HK-2 (cell line): ENCODE measurements around the gene ADRB2.
"Not testable (repeated sequence)": the region's sequence is repeated elsewhere in the genome, so short reads cannot be mapped to it uniquely, and the experiment has no call there.

Experiments used
- DNase-seq: peaks from one replicate; pipeline ENCODE4 v3.0.0-alpha.2; 2018; ENCODE audit not compliant: unreplicated experiment

Gene ADRB2

DNA sequence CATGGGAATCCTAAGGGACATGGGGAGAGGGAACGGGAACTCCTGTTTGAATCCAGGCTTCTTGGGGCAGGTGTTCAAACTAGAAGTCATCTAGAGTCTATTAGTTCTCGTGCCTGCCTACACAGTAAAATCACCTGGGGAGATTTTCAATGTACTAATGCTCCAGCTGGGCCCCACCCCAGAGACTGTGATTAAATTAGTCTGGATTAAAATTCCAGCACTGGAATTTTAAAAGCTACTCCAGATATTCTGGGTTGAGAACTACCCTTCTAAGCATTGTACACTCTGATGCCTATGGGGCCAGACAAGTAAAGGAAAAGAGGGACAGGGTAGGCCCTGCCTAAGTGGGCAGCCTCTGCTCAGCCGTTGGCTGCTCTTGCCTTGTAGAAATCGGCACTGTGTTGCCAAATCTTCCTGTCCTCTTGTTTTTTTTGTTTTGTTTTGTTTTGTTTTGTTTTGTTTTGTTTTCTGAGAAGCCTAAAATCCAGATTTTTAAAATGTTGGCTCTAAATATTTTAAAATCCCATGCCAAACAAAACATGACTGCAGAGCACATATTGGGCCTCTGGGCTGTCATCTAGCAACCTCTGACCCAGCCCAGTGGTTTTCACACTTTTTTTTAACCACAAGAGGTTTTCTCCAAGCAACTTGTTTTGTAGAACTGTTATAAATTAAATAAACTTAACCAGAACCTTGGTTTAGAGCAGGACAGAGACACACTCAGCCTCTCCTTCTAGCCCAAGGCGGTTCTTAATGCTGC, 29.0 kb downstream of the ADRB2 start:
- DNase-seq: no peak

DNA sequence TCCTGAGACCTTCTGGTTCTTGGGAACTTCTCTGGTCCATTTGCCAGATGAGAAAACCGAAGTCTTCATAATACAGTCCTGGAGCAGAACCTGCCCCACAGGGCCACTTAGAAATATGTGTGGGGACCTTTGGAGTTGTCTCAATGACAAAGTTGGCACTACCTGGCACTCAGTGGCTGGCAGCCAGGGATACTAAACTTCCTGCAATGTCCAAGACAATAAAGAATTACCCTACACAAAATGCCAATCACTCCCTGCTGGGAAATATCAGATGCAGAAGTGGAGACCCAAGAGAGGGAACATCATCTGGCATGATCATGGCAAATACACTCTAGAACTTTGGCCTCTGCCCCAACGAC, 29.6 kb downstream of the ADRB2 start:
- no peak for DNase-seq

DNA sequence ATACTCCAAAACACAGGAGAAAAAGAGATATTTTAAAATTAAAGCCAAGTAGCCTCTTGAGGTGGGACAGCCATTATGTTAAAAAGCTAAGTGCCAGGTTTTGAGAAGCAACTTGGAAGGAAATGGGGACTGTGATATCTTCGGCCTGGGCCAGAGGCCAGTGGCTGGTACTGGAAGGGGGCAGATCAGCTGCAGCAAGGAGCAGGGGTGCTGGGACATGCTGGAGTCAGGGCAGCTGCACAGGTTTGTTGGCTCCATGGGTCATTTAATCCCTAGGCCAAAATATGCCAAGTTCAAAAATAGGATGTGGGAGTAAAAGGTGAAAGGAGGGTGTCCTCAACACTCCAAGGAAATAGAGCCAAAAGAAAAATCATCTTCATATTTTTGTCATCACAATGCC, 30.0 kb downstream of the ADRB2 start:
- no peak for DNase-seq

DNA sequence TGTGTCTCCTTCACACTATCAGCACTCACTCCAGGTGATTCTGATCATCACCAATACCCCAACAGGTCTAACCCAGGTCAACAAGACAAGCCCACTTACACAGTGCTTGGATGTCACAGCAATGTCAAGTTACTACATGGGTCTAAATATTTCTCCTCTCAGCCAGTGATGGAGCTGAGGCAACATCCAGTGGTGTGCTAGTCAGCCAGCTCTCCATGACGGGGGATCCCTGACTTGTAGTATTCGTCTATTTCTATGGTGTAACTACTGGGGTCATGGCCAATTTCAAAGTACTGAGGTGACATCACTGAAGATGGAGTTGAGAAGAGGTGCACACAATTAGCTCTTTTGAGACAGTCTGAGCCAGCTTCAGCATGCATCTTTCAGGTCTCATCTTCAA, 31.1 kb downstream of the ADRB2 start:
- no peak for DNase-seq

DNA sequence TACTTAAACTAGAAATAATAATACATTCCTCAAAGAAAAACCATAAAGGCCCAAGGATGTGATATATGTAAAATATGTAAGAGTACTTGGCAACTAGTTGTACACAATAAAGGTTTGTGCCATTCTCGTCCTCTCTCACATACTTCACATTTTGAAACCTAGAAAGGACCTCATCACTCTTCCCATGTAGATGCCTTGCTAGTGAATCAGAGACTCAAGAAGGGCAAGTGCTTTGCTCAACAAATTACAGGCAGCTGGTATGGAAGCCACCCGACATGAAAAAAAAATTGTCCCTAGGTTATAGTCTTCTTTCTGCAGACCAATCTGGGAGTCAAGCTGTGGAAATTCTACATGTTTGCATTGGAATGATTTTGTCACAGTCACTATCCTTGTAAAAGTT, 31.7 kb downstream of the ADRB2 start:
- DNase-seq: no peak

DNA sequence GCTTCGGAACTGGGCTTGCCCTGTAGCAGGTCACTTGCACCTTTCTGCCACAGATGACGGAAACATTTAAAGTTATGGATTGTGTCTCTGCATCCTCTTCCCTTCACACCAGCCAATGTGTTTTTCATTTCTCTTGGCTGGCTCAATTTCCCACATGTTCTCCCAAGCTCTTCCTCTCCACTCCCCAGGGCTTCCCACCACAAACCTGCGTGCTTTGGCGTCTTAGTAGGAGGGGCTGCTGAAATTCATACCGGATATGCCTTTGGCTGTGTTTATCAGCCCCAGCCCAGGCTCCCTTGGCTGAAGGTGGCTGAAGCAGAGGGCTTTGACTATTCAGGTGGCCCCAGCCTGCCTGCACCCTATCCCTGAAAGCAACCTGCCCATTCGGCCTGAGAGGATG, 32.1 kb downstream of the ADRB2 start:
- no peak for DNase-seq

DNA sequence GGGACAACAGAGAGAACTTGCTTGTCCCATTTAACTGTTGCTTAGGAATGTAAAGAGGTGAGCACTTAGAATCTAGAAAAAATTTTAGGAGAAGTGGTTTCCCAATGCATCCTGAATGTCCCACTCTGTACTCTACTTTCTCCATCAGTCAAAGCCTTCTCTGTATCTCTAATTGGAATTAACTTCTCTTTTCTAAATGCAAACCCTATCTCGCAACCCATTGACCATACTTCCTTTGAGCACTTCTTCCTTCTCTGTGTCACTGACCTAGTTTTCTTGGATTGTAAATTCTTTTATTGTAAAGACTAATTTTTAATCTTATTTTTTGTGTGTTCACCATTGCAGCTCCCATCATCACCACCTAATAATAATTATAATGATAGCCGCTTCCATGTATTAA, 33.3 kb downstream of the ADRB2 start:
- DNase-seq: no peak

DNA sequence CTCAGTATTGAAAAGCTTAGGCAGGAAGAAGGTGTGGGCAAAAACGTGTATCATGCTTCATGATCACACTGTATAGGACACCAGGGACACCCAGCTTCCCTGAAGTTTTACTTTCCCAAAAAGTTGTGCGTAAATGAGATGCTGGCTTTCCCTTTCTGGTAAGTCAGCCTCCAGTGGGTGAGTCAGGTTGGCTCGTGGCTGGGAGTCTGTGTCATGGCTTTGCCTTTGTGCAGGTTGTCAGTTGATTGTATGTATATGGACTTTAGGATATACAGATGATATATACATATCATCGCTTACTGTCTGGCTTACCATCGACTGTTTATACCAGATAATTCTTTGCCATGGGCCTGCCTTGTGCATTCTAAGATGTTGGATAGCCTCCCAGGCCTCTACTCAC, 34.2 kb downstream of the ADRB2 start:
- no peak for DNase-seq

DNA sequence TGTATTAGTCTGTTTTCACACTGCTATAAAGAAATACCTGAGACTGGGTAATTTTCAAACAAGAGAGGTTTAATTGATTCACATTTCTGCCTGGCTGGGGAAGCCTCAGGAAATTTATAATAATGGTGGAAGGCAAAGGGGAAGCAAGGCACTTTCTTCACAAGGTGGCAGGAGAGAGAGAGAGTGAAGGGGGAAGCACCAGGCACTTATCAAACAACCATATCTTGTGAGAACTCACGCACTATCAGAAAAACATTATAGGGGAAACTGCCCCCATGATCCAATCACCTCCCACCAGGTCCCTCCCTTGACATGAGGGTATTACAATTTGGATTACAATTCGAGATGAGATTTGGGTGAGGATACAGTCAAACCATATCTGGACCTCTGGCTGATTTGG, 34.7 kb downstream of the ADRB2 start:
- DNase-seq: no peak

DNA sequence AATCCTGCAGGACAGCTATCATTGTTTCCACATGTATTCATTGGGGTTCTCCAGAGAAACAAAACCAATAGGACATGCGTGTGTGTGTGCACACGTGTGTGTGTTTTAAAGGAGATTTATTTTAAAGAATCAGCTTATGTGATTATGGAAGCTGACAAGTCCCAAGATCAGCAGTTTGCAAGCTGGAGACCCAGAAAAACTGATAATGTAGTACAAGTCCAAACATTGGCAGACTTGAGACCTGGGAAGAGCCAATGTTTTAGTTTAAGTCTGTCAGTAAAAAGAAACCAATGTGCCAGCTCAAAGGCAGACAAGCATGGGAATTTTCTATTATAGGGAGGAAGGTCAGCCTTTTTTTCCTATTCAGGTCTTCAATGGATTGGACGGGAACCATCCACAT, 35.3 kb downstream of the ADRB2 start:
- DNase-seq: no peak

DNA sequence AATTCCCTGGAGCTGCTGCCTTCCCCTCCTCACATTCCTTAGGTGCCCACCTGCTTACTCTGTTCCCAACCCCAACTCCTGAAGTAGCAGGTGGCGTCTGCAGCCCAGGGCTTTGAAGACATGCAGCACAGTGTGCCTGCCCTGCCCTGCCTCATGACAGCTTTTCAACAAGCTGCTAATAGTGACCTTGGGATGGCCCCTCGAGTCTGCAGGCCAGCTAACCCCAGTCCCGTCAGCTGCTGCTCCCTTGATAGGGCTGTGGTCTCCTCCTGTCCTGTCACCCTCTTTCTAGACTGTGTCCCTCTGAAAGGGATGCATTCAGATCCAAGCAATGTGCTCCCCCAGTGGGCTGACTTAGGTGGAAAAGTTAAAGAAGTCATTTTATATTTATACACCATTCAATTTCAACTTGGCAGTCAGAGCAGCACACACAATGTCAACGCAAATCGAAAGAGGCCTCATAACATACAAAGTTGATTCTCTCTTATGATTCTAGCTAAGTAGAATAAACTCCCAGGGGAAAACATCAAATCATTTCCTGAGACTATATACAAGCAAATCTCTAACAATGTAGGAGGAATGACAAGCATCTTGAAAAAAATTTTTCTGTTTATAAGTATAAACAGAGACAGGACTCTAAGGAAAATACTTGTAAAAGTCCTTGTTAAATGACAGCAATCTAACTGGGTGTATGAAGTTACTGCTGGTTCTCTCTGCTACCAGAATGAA, 37.9 kb downstream of the ADRB2 start:
- DNase-seq: no peak

DNA sequence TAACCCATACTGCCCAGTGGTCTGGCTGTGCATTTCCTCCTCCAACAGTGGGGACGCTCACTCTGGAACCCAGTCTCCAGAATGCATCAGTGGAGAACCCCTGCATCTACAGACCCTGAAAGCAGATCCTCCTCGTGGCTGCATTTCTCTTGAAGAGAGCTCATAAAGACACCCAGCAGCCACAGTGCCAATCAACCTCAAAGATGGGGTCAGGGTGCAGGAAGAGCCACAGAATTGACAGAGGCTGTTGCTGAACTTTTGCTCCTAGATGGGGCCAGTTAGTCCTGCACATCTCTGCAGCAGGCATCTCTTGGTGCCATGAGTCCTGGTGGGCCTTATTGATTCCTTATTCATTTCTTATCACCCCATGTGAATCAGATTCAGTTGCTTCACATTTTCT, 39.6 kb downstream of the ADRB2 start:
- no peak for DNase-seq

DNA sequence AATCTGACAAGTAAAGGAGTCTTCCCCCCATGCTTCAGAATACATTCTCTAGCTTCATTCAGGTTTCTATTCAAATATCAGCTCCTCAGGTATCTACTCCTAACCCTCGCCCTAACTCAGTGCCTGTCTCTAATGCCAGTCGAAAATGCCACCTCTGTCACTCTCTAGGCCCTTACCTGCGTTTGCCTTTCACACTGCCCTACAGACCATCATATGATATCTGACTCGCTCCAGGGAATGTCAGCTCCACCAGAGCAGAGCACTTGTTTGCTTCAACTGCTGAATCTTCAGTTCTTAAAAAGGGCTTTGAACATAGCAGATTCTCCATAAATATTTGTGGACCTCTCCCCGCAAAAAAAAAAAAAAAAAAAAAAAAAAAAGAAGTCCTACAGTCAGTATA, 46.7 kb downstream of the ADRB2 start:
- DNase-seq: no peak

DNA sequence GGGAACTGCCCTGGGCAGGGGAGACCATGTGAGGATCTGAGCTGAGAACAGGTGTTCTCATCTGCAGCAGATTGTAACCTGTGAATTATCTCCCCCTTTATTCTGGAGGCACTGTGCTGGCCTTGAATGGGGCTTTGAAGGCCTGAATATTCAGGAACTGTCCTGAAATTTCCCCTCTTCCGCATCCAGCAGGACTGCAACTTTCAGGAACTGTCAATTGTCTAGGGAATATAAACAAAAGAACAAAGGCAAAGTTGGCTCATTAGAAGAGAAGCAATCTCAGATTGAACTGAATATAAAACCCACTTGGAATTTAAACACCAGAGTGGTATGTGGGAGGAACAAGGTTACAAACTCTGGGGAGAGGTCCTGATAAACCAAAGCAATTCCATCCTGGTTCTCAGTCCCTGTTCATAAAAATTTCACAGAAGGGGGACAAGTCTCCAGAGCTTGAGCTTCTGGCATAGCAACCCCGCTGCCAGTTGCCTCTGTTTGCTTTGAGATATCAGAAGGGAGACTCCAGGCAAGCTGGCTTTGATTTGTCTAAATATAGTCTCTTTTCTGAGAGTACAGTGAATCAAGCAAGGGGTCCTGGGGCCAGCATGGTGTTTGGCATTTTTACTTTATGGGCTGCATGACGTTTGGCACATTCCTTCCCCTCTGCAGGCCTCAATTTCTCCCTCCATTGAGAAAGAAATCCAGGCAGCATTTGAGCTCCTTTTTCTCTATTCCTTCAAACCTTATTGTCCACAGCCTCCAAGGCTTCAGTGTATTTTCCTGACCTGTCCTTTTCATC, 47.5 kb downstream of the ADRB2 start:
- DNase-seq: no peak

DNA sequence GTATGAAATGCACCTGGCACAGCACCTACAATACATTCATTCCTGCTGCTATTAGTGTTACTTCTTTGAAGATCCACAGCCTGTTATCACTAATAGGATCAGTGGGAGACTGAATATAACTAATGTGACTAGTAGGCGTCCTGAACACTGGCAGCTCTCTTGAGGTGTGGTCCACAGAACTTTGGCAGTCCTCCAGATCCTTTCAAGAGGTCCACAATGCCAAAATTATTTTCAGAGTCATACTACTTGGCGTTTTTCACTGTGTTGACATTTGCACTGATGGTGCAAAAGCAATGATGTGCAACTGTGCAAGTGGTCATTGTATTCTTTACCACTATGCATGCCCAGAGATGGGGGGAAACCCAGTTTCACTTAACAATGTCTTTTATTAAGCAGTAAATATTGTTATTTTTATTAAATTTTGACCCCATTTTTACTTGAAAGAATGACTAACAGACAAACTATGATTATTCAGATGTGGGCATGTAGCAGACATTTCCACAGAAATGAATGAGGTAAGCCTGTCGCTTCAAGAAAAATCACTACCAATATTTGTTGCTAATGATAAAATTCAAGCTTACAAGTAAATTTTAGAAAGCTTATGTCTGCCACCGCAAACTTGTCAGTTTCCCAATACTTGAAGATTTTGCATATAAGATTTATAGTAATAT, 48.9 kb downstream of the ADRB2 start:
- DNase-seq: no peak

DNA sequence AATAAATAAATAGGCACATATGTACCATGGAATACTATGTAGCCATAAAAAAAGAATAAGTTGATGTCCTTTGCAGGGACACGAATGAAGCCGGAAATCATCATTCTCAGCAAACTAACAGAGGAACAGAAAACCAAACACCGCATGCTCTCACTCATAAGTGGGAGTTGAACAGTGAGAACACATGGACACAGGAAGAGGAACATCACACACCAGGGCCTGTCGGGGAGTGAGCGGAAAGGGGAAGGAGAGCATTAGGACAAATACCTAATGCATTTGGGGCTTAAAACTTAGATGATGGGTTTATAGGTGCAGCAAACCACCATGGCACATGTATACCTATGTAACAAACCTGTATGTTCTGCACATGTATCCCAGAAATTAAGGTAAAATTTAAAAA, 51.0 kb downstream of the ADRB2 start:
- DNase-seq: not testable (repeated sequence)
